Astrocyte of the spinal cord (primary cell): ENCODE measurements around the gene SCP2.

Experiments
- DNase-seq: peaks from one replicate; pipeline ENCODE4 v3.0.0; 2011; ENCODE audit warnings: low read depth, low spot score
- H3K4me3 ChIP-seq: 2 replicates; pipeline ENCODE4 v1.5.1; 2011; ENCODE audit warnings: low read depth, mild to moderate bottlenecking, low read length, moderate library complexity
- CTCF ChIP-seq: IDR thresholded peaks from 2 replicates; pipeline ENCODE4 v1.5.1; 2012; ENCODE audit warnings: low read depth, mild to moderate bottlenecking, low read length, inconsistent platforms
- in situ Hi-C: cut with HindIII; loops from 2 replicates; pipeline ENCODE4 v1.10.0; 2017; ENCODE audit warnings: low sequenced_read_pairs

Gene SCP2

GRCh38 chr1:53092659-53093450, 165.8 kb downstream of the SCP2 start:
- TF ChIP-seq CTCF = no peak
- no peak overlapping the region for H3K4me3 ChIP-seq
- no peak for DNase-seq
- in situ Hi-C loops = no loop called here

DNA sequence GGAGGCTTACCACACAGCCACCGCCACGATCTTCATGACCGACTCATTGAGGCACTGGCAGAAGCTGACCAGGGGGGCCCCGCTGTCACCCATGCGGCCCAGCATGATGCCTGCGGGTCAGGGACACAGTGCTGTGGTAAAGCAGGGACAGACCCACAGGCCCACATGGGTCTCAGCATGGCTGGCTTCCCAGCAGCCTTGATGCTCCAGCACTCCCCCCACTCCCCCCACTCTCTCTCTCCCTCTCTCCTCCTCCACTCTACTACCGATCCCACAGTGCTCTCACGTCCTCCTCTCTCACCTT, 166.3 kb downstream of the SCP2 start:
- no peak for TF ChIP-seq CTCF
- H3K4me3 ChIP-seq = no peak overlapping the region
- DNase-seq = no peak
- in situ Hi-C loops = no loop called here

- no peak for TF ChIP-seq CTCF
- in situ Hi-C loops = no loop called here
- DNase-seq = no peak
- H3K4me3 ChIP-seq = no peak overlapping the region
These were observed 166.9 kb downstream of the SCP2 start for GRCh38 chr1:53093778-53094532.

GRCh38 chr1:53094533-53094919, 167.4 kb downstream of the SCP2 start:
- H3K4me3 ChIP-seq = no peak overlapping the region
- TF ChIP-seq CTCF = no peak
- in situ Hi-C loops = no loop called here
- DNase-seq = no peak
